ENCODE data around the gene STATH. TPM values are rescaled to one million over a fixed set of nuclear protein-coding genes. Genes with fewer than 3 reads are reported as not detected.

Gene STATH
- total and polyA plus RNA-seq, 4 experiments from 2014 or later, result not detected

Other genes starting within 250 kb of the STATH start
- 1 to 10 TPM; 5.7 to 7.6 TPM for gene SULT1B1, start 235.3 kb upstream of the STATH start, total RNA-seq
- 1 to 10 TPM; 4.2 to 4.7 TPM for gene SULT1B1, start 235.3 kb upstream of the STATH start, polyA plus RNA-seq
- not detected for gene SULT1E1, start 135.8 kb upstream of the STATH start, total RNA-seq
- not detected for gene SULT1E1, start 135.8 kb upstream of the STATH start, polyA plus RNA-seq
- not detected for gene CSN1S1, start 64.9 kb upstream of the STATH start, total RNA-seq
- not detected for gene CSN1S1, start 64.9 kb upstream of the STATH start, polyA plus RNA-seq
- gene CSN2, start 30.2 kb upstream of the STATH start, total RNA-seq, result not detected
- gene CSN2, start 30.2 kb upstream of the STATH start, polyA plus RNA-seq, result not detected
- gene HTN3, start 32.5 kb downstream of the STATH start, total RNA-seq, result not detected
- not detected for gene HTN3, start 32.5 kb downstream of the STATH start, polyA plus RNA-seq
- not detected for gene HTN1, start 54.5 kb downstream of the STATH start, total RNA-seq
- gene HTN1, start 54.5 kb downstream of the STATH start, polyA plus RNA-seq, result not detected
- not detected for gene PRR27, start 158.3 kb downstream of the STATH start, total RNA-seq
- gene PRR27, start 158.3 kb downstream of the STATH start, polyA plus RNA-seq, result not detected
- not detected for gene ODAM, start 199.8 kb downstream of the STATH start, total RNA-seq
- gene ODAM, start 199.8 kb downstream of the STATH start, polyA plus RNA-seq, result not detected
- gene FDCSP, start 230.2 kb downstream of the STATH start, total RNA-seq, result not detected
- not detected for gene FDCSP, start 230.2 kb downstream of the STATH start, polyA plus RNA-seq
- not detected for gene CSN3, start 246.6 kb downstream of the STATH start, total RNA-seq
- not detected for gene CSN3, start 246.6 kb downstream of the STATH start, polyA plus RNA-seq

All from CD4-positive, alpha-beta memory T cell (primary cell).